Fibroblast of peridontal ligament (primary cell): ENCODE data around the gene SAP30L.

Experiments
- DNase-seq: peaks from one replicate; pipeline ENCODE4 v3.0.0-alpha.2; 2010; ENCODE audit errors: extremely low read depth

The SAP30L gene

GRCh38 chr5:154419236-154419635 lies 26.6 kb upstream of the SAP30L start:
- DNase-seq: no peak

GRCh38 chr5:154421868-154422267 lies 23.9 kb upstream of the SAP30L start:
- DNase-seq: no peak

GRCh38 chr5:154422298-154422697 lies 23.5 kb upstream of the SAP30L start:
- DNase-seq: no peak

- no peak for DNase-seq
Observed at GRCh38 chr5:154428208-154428607, 17.6 kb upstream of the SAP30L start.

- DNase-seq: no peak
Observed at GRCh38 chr5:154429341-154429740, 16.5 kb upstream of the SAP30L start.

- DNase-seq: no peak
Observed at GRCh38 chr5:154430466-154430865, 15.3 kb upstream of the SAP30L start.

- DNase-seq: no peak
Observed at GRCh38 chr5:154430961-154431630, 14.7 kb upstream of the SAP30L start.

GRCh38 chr5:154435226-154435625 lies 10.6 kb upstream of the SAP30L start:
- no peak for DNase-seq

GRCh38 chr5:154437281-154437965 lies 8.4 kb upstream of the SAP30L start:
- no peak for DNase-seq

GRCh38 chr5:154440540-154440939 lies 5.3 kb upstream of the SAP30L start:
- DNase-seq: no peak

GRCh38 chr5:154442801-154443200 lies 3.0 kb upstream of the SAP30L start:
- no peak for DNase-seq

GRCh38 chr5:154444556-154445421 lies 1.0 kb upstream of the SAP30L start:
- DNase-seq: no peak

- peak; percentile 64 for DNase-seq
Observed at GRCh38 chr5:154446195-154447088, 645 bp downstream of the SAP30L start.

- no peak for DNase-seq
Observed at GRCh38 chr5:154447089-154447725, 1.4 kb downstream of the SAP30L start.

GRCh38 chr5:154449786-154450185 lies 4.0 kb downstream of the SAP30L start:
- DNase-seq: peak; percentile 23

GRCh38 chr5:154451957-154452356 lies 6.2 kb downstream of the SAP30L start:
- DNase-seq: no peak

GRCh38 chr5:154455585-154455984 lies 9.8 kb downstream of the SAP30L start:
- DNase-seq: no peak

- DNase-seq: no peak
Observed at GRCh38 chr5:154456540-154456939, 10.7 kb downstream of the SAP30L start.

- DNase-seq: no peak
Observed at GRCh38 chr5:154459015-154459414, 13.2 kb downstream of the SAP30L start.

GRCh38 chr5:154460172-154460571 lies 14.4 kb downstream of the SAP30L start:
- no peak for DNase-seq

GRCh38 chr5:154461531-154461930 lies 15.7 kb downstream of the SAP30L start:
- DNase-seq: peak; percentile 39
